Neural progenitor cell (in vitro differentiated cells): Measurements from ENCODE around the gene TP53I3.

Experiments used
- EZH2 ChIP-seq: fragments of 200-600 bp; sonication (generic); IDR thresholded peaks from 2 replicates; pipeline ENCODE4 v1.6.1; 2017; ENCODE audit warnings: antibody characterized with exemption, mild to moderate bottlenecking, moderate library complexity
- EZH2phosphoT487 ChIP-seq: fragments of 200-600 bp; sonication (generic); IDR thresholded peaks from 2 replicates; pipeline ENCODE4 v1.6.1; 2017; ENCODE audit warnings: antibody characterized with exemption
- TF ChIP-seq, protein P1 (sequence below): fragments of 200-600 bp; sonication (generic); IDR thresholded peaks from 2 replicates; pipeline ENCODE4 v1.5.1; 2017; ENCODE audit warnings: antibody characterized with exemption, mild to moderate bottlenecking

DNA sequence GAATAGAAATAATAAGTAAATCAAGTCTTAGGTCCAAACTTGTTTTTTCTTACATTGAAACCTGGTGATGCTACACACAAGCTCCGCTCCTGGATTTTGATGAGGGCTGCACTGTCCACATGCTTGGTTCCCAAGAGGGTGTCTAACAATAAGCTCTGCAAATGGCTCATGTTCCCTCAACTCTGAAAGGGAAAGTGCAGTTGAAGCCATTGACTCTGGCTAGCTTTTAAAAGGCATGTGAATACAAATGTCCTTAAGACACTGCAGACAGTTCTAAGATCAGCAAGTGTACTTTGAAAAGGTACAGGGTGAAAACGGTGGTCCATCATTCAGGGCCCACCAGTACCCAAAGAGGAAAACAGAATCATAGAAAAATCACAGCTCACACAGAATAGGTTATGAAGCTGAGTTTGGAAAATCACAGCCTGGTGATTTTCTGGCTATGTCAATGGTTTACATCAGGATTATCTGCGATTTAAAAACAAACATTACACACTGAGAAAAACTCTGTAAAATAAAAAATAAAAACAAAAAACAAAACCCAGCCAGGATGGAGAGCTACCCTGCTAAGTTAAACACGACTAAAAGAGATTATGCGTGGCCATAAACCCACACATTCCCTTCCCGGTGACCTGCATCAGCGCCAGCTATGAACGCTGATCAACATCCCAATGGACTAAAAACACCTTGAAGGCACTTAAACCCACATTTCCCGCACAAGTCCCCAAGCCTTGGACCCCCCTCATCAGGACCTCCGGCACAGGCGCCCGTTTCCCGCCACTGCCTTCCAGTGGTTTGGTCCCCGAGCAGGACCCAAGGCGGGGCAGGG is 37.9 kb upstream of the TP53I3 start:
- TF ChIP-seq, protein P1, sequence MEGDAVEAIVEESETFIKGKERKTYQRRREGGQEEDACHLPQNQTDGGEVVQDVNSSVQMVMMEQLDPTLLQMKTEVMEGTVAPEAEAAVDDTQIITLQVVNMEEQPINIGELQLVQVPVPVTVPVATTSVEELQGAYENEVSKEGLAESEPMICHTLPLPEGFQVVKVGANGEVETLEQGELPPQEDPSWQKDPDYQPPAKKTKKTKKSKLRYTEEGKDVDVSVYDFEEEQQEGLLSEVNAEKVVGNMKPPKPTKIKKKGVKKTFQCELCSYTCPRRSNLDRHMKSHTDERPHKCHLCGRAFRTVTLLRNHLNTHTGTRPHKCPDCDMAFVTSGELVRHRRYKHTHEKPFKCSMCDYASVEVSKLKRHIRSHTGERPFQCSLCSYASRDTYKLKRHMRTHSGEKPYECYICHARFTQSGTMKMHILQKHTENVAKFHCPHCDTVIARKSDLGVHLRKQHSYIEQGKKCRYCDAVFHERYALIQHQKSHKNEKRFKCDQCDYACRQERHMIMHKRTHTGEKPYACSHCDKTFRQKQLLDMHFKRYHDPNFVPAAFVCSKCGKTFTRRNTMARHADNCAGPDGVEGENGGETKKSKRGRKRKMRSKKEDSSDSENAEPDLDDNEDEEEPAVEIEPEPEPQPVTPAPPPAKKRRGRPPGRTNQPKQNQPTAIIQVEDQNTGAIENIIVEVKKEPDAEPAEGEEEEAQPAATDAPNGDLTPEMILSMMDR: no peak
- no peak for TF ChIP-seq EZH2
- no peak for TF ChIP-seq EZH2phosphoT487
